ENCODE results near the gene ZNF222. TPM values are rescaled to one million over a fixed set of nuclear protein-coding genes. Genes with fewer than 3 reads are reported as not detected.
A peak's percentile ranks its signal among the peaks of the same experiment; 100 is the strongest.

The ZNF222 gene
- total RNA-seq, 1 donor, result 7.9 TPM

DNA sequence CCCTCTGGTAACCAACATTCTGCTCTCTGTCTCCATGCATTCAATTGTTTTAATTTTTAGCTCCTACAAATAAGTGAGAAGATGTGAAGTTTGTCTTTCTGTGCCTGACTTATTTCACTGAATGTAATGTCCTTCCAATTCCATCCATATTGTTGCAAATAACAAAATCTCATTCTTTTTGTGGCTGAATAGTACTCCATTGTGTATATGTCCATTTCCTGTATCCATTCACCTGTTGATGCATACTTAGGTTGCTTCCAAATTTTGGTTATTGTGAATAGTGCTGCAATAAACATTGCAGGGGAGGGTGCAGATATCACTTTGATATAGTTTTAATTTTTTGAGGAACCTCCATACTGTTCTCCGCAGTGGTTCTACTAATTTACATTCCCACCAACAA, 44.2 kb downstream of the ZNF222 start:
- TF ChIP-seq, protein P1, sequence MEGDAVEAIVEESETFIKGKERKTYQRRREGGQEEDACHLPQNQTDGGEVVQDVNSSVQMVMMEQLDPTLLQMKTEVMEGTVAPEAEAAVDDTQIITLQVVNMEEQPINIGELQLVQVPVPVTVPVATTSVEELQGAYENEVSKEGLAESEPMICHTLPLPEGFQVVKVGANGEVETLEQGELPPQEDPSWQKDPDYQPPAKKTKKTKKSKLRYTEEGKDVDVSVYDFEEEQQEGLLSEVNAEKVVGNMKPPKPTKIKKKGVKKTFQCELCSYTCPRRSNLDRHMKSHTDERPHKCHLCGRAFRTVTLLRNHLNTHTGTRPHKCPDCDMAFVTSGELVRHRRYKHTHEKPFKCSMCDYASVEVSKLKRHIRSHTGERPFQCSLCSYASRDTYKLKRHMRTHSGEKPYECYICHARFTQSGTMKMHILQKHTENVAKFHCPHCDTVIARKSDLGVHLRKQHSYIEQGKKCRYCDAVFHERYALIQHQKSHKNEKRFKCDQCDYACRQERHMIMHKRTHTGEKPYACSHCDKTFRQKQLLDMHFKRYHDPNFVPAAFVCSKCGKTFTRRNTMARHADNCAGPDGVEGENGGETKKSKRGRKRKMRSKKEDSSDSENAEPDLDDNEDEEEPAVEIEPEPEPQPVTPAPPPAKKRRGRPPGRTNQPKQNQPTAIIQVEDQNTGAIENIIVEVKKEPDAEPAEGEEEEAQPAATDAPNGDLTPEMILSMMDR (IDR thresholded peaks at IDR 0.05; ENCODE audit: insufficient read depth, low read length), result no peak
- DNase-seq (ENCODE audit: low read depth), result no peak
- no peak overlapping the region for H3K4me3 ChIP-seq (ENCODE audit: low read depth, low read length)

DNA sequence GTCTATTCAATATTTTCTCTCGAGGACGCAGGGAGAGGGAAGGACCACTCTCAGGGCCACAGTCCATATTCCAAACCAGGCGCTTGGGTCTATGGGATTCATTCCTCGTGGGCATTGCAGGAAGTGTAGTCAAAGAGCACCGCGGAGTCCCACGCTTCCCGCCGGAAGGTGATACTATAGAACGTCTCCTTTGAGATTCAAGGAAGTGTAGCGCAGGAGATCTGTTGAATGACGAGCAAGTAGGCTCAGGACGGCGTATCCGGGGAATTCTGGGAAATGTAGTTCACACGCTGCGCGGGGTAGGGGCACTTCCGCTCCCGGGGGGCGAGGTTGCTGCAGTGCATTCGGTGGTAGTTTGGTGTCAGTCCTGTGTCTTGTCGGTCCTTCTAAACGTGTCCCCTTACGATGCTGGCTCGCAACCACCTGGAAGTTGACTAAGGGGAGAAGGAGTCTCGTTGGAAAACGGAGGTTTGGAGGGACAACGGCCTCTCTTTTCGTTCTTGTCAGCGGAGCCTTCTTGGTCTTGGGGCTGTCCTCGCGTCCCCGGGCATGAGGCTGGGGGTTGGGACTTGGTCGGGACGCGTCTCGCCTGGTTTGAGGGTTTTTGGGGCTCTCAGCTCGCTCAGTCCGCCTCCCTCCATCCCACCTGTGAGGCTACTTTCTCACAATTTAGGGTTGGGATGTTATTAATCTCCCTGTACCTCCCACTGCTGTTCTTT, 46.8 kb downstream of the ZNF222 start, which contains the start of gene ZNF284:
ZNF284 (plus strand) TSS at position 336 of the 719 bp plus-strand sequence. CDS start 4,231 bp downstream, outside the sequence.
- DNase-seq (ENCODE audit: low read depth), result peak; percentile 89
- TF ChIP-seq, protein P1 (IDR thresholded peaks at IDR 0.05; ENCODE audit: insufficient read depth, low read length), result no peak
- H3K4me3 ChIP-seq (ENCODE audit: low read depth, low read length), result peak within 1 kb of the TSS; percentile 69

GRCh38 chr19:44072543-44073401, 47.6 kb downstream of the ZNF222 start:
- peak; percentile 13 for DNase-seq (ENCODE audit: low read depth)
- TF ChIP-seq, protein P1 (IDR thresholded peaks at IDR 0.05; ENCODE audit: insufficient read depth, low read length), result no peak
- H3K4me3 ChIP-seq (ENCODE audit: low read depth, low read length), result peak overlapping the region; percentile 69

DNA sequence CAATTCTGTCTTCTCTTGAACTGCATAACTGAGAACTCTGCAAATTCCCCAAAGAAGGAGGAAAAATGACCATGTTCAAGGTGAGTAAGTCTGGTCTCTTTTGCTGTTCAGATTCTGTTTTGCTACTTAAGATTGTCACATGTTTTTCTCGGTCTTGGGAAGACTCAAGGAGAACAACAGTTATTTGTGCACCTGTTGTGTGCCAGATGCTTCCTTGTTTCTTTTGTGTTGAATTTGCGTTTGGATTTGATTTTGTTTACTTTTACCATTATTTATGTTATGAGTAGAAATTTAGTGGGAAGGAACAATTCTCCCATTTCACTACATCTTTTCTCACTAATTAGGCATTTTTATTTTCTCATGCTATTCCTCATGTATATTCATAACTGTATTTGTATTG, 51.1 kb downstream of the ZNF222 start:
- no peak overlapping the region for H3K4me3 ChIP-seq (ENCODE audit: low read depth, low read length)
- no peak for DNase-seq (ENCODE audit: low read depth)
- TF ChIP-seq, protein P1 (IDR thresholded peaks at IDR 0.05; ENCODE audit: insufficient read depth, low read length), result no peak

Small RNAs within 50 kb of the gene (small RNA-seq; reads per million reads assigned to genes)
- gene AC006213.5, result not detected

Other genes starting within 250 kb of the ZNF222 start
- 1.2 and 39.9 TPM in 2 replicates for gene KCNN4, start 244.4 kb upstream of the ZNF222 start, total RNA-seq (ENCODE audit: low replicate concordance)
- gene LYPD5, start 222.9 kb upstream of the ZNF222 start, total RNA-seq (ENCODE audit: low replicate concordance), result 0.72 and 1.1 TPM in 2 replicates
- gene ZNF283, start 198.1 kb upstream of the ZNF222 start, total RNA-seq (ENCODE audit: low replicate concordance), result 12.5 and 29.9 TPM in 2 replicates
- 4.1 and 4.6 TPM in 2 replicates for gene ZNF404, start 141.4 kb upstream of the ZNF222 start, total RNA-seq (ENCODE audit: low replicate concordance)
- gene ZNF45, start 90.1 kb upstream of the ZNF222 start, total RNA-seq (ENCODE audit: low replicate concordance), result 5.6 and 18.6 TPM in 2 replicates
- 4.9 and 8.7 TPM in 2 replicates for gene ZNF221, start 74.2 kb upstream of the ZNF222 start, total RNA-seq (ENCODE audit: low replicate concordance)
- 0.90 and 10.0 TPM in 2 replicates for gene ZNF155, start 41.2 kb upstream of the ZNF222 start, total RNA-seq (ENCODE audit: low replicate concordance)
- 5.2 and 6.1 TPM in 2 replicates for gene ZNF230, start 22.4 kb upstream of the ZNF222 start, total RNA-seq (ENCODE audit: low replicate concordance)
- 6.5 and 34.9 TPM in 2 replicates for gene ZNF223, start 26.7 kb downstream of the ZNF222 start, total RNA-seq (ENCODE audit: low replicate concordance)
- 3.5 and 3.8 TPM in 2 replicates for gene ZNF284, start 46.8 kb downstream of the ZNF222 start, total RNA-seq (ENCODE audit: low replicate concordance)
- 22.7 and 26.0 TPM in 2 replicates for gene ZNF224, start 69.0 kb downstream of the ZNF222 start, total RNA-seq (ENCODE audit: low replicate concordance)
- 6.1 and 10.8 TPM in 2 replicates for gene ZNF225, start 88.0 kb downstream of the ZNF222 start, total RNA-seq (ENCODE audit: low replicate concordance)
- gene ZNF234, start 116.2 kb downstream of the ZNF222 start, total RNA-seq (ENCODE audit: low replicate concordance), result 5.6 and 10.6 TPM in 2 replicates
- 28.7 and 30.7 TPM in 2 replicates for gene ZNF226, start 139.7 kb downstream of the ZNF222 start, total RNA-seq (ENCODE audit: low replicate concordance)
- gene ZNF227, start 187.2 kb downstream of the ZNF222 start, total RNA-seq (ENCODE audit: low replicate concordance), result 14.1 and 18.3 TPM in 2 replicates
- gene ZNF233, start 234.5 kb downstream of the ZNF222 start, total RNA-seq (ENCODE audit: low replicate concordance), result 0.16 and 0.99 TPM in 2 replicates

Measured in fibroblast of the aortic adventitia (primary cell).